Measurements from ENCODE around the gene CTSW.

Gene CTSW

DNA sequence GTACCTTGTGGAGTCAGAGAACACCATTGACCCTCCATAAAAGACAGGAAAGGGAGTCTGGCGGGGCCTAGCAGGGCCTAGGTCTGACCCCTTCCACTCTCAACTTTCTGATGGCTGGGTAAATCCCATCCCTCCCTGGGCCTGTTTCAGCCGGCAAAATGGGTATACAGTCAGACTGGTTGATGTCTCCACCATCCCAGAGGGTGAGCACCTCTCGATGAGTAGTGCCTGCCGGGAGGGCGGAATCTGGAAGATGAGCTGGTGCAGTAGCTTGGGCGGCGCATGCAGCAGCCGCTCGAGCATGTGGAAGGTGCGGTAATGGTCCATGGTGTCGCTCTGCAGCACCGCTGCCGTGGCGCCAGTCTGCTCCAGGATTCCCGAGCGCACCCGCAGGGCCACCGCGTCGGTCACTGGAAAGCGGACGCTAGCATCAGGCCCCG lies 8.1 kb downstream of the CTSW start:
- Histone ChIP-seq H3K27ac (ENCODE audit: extremely low read depth, low read depth, low read length) (peak overlapping the region; percentile 1; the same call in 1 of the 2 replicates), H3K9me3 (ENCODE audit: control insufficient read depth, insufficient read depth, low read depth, low read length) (no peaks in the 10 kb centered on the region), H3K36me3 (ENCODE audit: control insufficient read depth in 2 of 2, insufficient read depth in 1 of 2, low read length in 2 of 2) (peaks cover 0 to 44% of the 10 kb centered on the region in 2 experiments; a peak in 2 of 3 replicates), H3K4me3 (ENCODE audit: low read depth, low read length) (peak overlapping the region; percentile 87), H3K4me1 (ENCODE audit: control insufficient read depth, insufficient read depth, low read length) (no peaks in the 10 kb centered on the region)
- POLR2A ChIA-PET, result interaction anchor here (0.6 to 6.1 kb wide), 41 partner anchors 8 to 1550 kb away, joined by 3 to 121 read pairs (median 5); partner anchors contain the start of genes BANF1, C11orf68, CFL1 and CTSW
- 0 out of 2 replicates have a peak, but pooled peaks have one; percentile 11 for TF ChIP-seq ZBTB6 (tag by site-specific recombination; IDR thresholded peaks at IDR 0.05)
- TF ChIP-seq, protein P1, sequence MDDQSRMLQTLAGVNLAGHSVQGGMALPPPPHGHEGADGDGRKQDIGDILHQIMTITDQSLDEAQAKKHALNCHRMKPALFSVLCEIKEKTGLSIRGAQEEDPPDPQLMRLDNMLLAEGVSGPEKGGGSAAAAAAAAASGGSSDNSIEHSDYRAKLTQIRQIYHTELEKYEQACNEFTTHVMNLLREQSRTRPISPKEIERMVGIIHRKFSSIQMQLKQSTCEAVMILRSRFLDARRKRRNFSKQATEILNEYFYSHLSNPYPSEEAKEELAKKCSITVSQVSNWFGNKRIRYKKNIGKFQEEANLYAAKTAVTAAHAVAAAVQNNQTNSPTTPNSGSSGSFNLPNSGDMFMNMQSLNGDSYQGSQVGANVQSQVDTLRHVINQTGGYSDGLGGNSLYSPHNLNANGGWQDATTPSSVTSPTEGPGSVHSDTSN (CRISPR knock-in tag; IDR thresholded peaks at IDR 0.05), result no peak
- TF ChIP-seq ZNF600 (tag by site-specific recombination; IDR thresholded peaks at IDR 0.05), result 0 out of 2 replicates have a peak, but pooled peaks have one; percentile 42
- CTCF ChIA-PET, result interaction anchor here (0.6 to 9.5 kb wide), 40 partner anchors 8 to 250 kb away, joined by 3 to 189 read pairs (median 4); partner anchors contain the start of genes CATSPER1, CFL1, CTSW and FOSL1

DNA sequence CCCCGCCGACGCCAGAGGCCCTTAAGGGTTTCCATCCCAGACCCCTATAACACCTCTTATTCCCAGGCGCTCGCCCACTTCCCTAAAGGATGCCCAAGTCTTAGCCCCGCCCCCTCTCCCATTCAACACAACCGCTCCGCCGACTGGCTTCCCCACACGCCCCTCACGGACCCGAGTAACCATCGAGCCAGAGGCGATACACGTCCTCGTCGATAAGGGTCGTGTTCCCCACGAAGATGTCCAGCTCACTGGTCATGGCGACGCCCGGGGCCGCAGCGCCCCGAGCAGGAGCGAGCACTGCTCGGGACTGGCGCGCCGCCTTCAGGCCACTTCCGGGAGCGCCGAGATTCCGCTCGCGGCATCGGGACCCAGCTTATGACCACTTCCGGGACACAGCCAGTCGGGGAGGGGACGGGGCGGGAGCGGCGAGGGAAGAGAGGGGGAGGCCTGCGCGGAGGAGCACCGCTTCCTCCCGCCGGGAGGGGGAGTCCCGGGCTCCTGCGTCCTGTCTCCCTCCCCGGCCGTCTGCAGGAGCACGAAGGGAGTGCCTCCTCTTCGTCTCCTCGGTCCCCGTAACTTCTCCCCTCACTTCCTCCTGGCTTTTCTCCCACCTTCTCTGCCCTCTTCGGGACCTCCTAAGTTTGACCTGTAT lies 8.7 kb downstream of the CTSW start, which contains the start of gene FIBP:
TSS of gene FIBP (minus strand) at position 309 of the 652 bp plus-strand sequence. CDS start at position 256, 53 bp downstream.
- peaks cover 0 to 38% of the 10 kb centered on the region in 2 experiments; a peak in 2 of 3 replicates for H3K36me3 ChIP-seq (ENCODE audit: control insufficient read depth in 2 of 2, insufficient read depth in 1 of 2, low read length in 2 of 2)
- POLR2A ChIA-PET, result interaction anchor here (0.6 to 6.1 kb wide), 49 partner anchors 9 to 1550 kb away, joined by 3 to 121 read pairs (median 4); partner anchors contain the start of genes BANF1, C11orf68, CFL1 and CTSW
- no peaks in the 10 kb centered on the region for H3K4me1 ChIP-seq (ENCODE audit: control insufficient read depth, insufficient read depth, low read length)
- TF ChIP-seq, protein P2, sequence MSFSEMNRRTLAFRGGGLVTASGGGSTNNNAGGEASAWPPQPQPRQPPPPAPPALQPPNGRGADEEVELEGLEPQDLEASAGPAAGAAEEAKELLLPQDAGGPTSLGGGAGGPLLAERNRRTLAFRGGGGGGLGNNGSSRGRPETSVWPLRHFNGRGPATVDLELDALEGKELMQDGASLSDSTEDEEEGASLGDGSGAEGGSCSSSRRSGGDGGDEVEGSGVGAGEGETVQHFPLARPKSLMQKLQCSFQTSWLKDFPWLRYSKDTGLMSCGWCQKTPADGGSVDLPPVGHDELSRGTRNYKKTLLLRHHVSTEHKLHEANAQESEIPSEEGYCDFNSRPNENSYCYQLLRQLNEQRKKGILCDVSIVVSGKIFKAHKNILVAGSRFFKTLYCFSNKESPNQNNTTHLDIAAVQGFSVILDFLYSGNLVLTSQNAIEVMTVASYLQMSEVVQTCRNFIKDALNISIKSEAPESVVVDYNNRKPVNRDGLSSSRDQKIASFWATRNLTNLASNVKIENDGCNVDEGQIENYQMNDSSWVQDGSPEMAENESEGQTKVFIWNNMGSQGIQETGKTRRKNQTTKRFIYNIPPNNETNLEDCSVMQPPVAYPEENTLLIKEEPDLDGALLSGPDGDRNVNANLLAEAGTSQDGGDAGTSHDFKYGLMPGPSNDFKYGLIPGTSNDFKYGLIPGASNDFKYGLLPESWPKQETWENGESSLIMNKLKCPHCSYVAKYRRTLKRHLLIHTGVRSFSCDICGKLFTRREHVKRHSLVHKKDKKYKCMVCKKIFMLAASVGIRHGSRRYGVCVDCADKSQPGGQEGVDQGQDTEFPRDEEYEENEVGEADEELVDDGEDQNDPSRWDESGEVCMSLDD (tag by site-specific recombination; IDR thresholded peaks at IDR 0.05), result peak; percentile 14
- TF ChIP-seq YY2 (tag by site-specific recombination; IDR thresholded peaks at IDR 0.05) (peak; percentile 45; the same call in 1 of the 2 replicates), ZNF366 (tag by site-specific recombination; conservative IDR thresholded peaks at IDR 0.05) (peak; percentile 55; the same call in 1 of the 2 replicates), ZNF658 (tag by site-specific recombination; IDR thresholded peaks at IDR 0.05) (no peak), ELK4 (IDR thresholded peaks at IDR 0.05; ENCODE audit: borderline replicate concordance, low read depth, low read length) (no peak; the same call in 1 of the 2 replicates), ZNF335 (tag by site-specific recombination; conservative IDR thresholded peaks at IDR 0.05) (peak; percentile 97), ATF2 (tag by site-specific recombination; IDR thresholded peaks at IDR 0.05; ENCODE audit: low read depth) (no peak), ZSCAN30 (tag by site-specific recombination; IDR thresholded peaks at IDR 0.05) (peak; percentile 53; the same call in 1 of the 2 replicates), IKZF3 (tag by site-specific recombination; IDR thresholded peaks at IDR 0.05) (peak; percentile 52)
- TF ChIP-seq, protein P3, sequence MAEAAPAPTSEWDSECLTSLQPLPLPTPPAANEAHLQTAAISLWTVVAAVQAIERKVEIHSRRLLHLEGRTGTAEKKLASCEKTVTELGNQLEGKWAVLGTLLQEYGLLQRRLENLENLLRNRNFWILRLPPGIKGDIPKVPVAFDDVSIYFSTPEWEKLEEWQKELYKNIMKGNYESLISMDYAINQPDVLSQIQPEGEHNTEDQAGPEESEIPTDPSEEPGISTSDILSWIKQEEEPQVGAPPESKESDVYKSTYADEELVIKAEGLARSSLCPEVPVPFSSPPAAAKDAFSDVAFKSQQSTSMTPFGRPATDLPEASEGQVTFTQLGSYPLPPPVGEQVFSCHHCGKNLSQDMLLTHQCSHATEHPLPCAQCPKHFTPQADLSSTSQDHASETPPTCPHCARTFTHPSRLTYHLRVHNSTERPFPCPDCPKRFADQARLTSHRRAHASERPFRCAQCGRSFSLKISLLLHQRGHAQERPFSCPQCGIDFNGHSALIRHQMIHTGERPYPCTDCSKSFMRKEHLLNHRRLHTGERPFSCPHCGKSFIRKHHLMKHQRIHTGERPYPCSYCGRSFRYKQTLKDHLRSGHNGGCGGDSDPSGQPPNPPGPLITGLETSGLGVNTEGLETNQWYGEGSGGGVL (tag by site-specific recombination; IDR thresholded peaks at IDR 0.05), result peak; percentile 100
- TF ChIP-seq, protein P4, sequence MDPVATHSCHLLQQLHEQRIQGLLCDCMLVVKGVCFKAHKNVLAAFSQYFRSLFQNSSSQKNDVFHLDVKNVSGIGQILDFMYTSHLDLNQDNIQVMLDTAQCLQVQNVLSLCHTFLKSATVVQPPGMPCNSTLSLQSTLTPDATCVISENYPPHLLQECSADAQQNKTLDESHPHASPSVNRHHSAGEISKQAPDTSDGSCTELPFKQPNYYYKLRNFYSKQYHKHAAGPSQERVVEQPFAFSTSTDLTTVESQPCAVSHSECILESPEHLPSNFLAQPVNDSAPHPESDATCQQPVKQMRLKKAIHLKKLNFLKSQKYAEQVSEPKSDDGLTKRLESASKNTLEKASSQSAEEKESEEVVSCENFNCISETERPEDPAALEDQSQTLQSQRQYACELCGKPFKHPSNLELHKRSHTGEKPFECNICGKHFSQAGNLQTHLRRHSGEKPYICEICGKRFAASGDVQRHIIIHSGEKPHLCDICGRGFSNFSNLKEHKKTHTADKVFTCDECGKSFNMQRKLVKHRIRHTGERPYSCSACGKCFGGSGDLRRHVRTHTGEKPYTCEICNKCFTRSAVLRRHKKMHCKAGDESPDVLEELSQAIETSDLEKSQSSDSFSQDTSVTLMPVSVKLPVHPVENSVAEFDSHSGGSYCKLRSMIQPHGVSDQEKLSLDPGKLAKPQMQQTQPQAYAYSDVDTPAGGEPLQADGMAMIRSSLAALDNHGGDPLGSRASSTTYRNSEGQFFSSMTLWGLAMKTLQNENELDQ (tag by site-specific recombination; IDR thresholded peaks at IDR 0.05; ENCODE audit: low read depth), result no peak
- TF ChIP-seq, protein P1 (CRISPR knock-in tag; IDR thresholded peaks at IDR 0.05), result 0 out of 2 replicates have a peak, but pooled peaks have one; percentile 52
- TF ChIP-seq, protein P5, sequence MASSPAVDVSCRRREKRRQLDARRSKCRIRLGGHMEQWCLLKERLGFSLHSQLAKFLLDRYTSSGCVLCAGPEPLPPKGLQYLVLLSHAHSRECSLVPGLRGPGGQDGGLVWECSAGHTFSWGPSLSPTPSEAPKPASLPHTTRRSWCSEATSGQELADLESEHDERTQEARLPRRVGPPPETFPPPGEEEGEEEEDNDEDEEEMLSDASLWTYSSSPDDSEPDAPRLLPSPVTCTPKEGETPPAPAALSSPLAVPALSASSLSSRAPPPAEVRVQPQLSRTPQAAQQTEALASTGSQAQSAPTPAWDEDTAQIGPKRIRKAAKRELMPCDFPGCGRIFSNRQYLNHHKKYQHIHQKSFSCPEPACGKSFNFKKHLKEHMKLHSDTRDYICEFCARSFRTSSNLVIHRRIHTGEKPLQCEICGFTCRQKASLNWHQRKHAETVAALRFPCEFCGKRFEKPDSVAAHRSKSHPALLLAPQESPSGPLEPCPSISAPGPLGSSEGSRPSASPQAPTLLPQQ (tag by site-specific recombination; IDR thresholded peaks at IDR 0.05), result peak; percentile 60

More for the DNA sequence above, 8.7 kb downstream of the CTSW start, which contains the start of gene FIBP:
- Histone ChIP-seq H3K27ac (ENCODE audit: extremely low read depth, low read depth, low read length) (peak within 1 kb of the TSS; percentile 56; the same call in 1 of the 2 replicates), H3K9me3 (ENCODE audit: control insufficient read depth, insufficient read depth, low read depth, low read length) (no peaks in the 10 kb centered on the region), H3K4me3 (ENCODE audit: low read depth, low read length) (peak within 1 kb of the TSS; percentile 87)
- CTCF ChIA-PET, result interaction anchor here (0.6 to 9.5 kb wide), 39 partner anchors 9 to 1129 kb away, joined by 3 to 189 read pairs (median 4); partner anchors contain the start of genes CATSPER1, CFL1, CTSW and FOSL1

All from HEK293 (cell line).